Prostate gland (tissue), 2 donors: ENCODE measurements around the gene TMEM33.

Experiments used
- POLR2AphosphoS5 ChIP-seq: sonication (generic); formaldehyde crosslinking; IDR thresholded peaks from one replicate; pipeline ENCODE4 v1.6.1; 2017; ENCODE audit warnings: antibody characterized with exemption
- TF ChIP-seq, protein P1 (sequence below), 4 experiments: fragments of 200-600 bp in 2 of 4; fragments of 450-650 bp in 2 of 4; sonication (generic) in 2 of 4; IDR thresholded peaks; 1 replicate in 3 of 4; 2 replicates in 1 of 4; pipeline ENCODE4 v1.5.1; 2016 to 2019; ENCODE audit warnings: antibody characterized with exemption in 4 of 4, mild to moderate bottlenecking in 2 of 4, moderate library complexity in 2 of 4

DNA sequence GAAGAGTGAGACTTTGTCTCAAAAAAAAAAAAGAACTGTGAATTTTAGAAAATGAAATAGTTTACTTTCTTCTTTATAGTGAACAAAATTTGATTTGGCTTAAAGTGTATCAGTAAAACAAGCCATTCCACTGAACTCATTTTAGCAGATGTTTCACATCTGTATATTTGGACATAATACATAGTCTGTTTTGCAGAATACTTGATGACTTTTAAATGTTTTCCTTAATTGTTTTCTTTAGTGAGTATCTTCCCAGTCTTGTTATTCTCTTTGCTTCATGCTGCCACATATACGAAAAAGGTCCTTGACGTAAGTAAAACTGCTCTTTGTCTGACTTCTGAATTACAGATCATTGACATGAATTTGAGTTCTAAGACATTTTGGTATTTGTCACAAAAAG lies 8.3 kb downstream of the TMEM33 start:
- no peak for TF ChIP-seq POLR2AphosphoS5
- TF ChIP-seq, protein P1, sequence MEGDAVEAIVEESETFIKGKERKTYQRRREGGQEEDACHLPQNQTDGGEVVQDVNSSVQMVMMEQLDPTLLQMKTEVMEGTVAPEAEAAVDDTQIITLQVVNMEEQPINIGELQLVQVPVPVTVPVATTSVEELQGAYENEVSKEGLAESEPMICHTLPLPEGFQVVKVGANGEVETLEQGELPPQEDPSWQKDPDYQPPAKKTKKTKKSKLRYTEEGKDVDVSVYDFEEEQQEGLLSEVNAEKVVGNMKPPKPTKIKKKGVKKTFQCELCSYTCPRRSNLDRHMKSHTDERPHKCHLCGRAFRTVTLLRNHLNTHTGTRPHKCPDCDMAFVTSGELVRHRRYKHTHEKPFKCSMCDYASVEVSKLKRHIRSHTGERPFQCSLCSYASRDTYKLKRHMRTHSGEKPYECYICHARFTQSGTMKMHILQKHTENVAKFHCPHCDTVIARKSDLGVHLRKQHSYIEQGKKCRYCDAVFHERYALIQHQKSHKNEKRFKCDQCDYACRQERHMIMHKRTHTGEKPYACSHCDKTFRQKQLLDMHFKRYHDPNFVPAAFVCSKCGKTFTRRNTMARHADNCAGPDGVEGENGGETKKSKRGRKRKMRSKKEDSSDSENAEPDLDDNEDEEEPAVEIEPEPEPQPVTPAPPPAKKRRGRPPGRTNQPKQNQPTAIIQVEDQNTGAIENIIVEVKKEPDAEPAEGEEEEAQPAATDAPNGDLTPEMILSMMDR (IDR thresholded peaks at IDR 0.05), result no peak
